Central memory CD8-positive, alpha-beta T cell (primary cell): ENCODE results near the gene BLM.
A peak's percentile ranks its signal among the peaks of the same experiment; 100 is the strongest.
"Not testable (repeated sequence)": the region's sequence is repeated elsewhere in the genome, so short reads cannot be mapped to it uniquely, and the experiment has no call there.

Experiments
- ATAC-seq: fragments of 150-1000 bp; cut with Tn5 transposase; replicated peaks from 2 replicates; pipeline ENCODE4 v1.10.0; 2022; ENCODE audit warnings: mild to moderate bottlenecking, moderate FRiP score, moderate number of reproducible peaks; ENCODE audit not compliant: poor library complexity, severe bottlenecking; ENCODE audit errors: extremely low read depth
- DNase-seq, 2 donors: peaks; one replicate each; pipeline ENCODE4 v3.0.0; 2021; ENCODE audit warnings: low spot score in 2 of 2
- H3K27ac Mint-ChIP-seq: one replicate; pipeline ENCODE4 v1.8.0; 2022; ENCODE audit warnings: low read depth, mild to moderate bottlenecking, moderate library complexity, mixed read lengths
- H3K27me3 Mint-ChIP-seq: one replicate; pipeline ENCODE4 v1.8.0; 2022; ENCODE audit warnings: mixed read lengths
- H3K36me3 Mint-ChIP-seq: one replicate; pipeline ENCODE4 v1.8.0; 2022; ENCODE audit warnings: mild to moderate bottlenecking, moderate library complexity, mixed read lengths; ENCODE audit not compliant: insufficient read depth
- H3K4me1 Mint-ChIP-seq: one replicate; pipeline ENCODE4 v1.8.0; 2022; ENCODE audit warnings: mixed read lengths
- H3K4me3 Mint-ChIP-seq: one replicate; pipeline ENCODE4 v1.8.0; 2022; ENCODE audit warnings: mild to moderate bottlenecking, moderate library complexity, mixed read lengths
- H3K9me3 Mint-ChIP-seq: one replicate; pipeline ENCODE4 v1.8.0; 2022; ENCODE audit warnings: mixed read lengths

BLM gene

DNA sequence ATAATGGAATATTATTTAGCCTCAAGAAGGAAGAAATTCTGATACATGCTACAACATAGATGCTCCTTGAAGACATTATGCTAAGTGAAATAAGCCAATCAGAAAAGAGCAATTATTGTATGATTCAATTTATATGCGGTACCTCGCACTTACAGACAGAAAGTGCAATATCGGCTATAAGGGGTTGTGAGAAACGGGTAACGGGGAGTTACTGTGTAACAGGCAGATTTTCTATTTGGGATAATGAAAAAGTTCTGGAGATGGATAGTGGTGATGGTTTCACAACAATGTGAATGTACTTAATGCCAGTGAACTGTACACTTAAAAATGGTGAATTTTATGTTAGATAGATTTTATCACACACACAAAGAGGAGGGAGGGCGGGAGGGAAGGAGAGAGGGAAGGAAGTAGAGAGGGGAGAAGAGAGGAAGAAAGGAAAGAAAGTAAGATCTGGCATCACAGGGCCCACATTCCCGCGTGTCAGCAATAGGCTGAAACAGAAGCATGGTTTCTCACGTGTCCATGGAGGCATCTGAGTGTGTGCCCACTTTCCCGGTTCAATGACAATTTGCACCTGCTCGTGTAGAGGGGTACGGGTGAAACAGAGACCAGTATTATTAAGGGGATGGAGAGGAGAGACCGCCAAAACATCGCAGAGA is 700 bp upstream of the BLM start:
- Mint-ChIP-seq H3K4me1 (peaks cover 25% of the 10 kb centered on the region), H3K27me3 (no peaks in the 10 kb centered on the region), H3K36me3 (peaks cover 13% of the 10 kb centered on the region), H3K4me3 (peak overlapping the region; percentile 89), H3K27ac (peak overlapping the region; percentile 74), H3K9me3 (no peaks in the 10 kb centered on the region)
- no peak for DNase-seq
- no peak for ATAC-seq

- Mint-ChIP-seq H3K27me3 (no peaks in the 10 kb centered on the region), H3K27ac (peak overlapping the region; percentile 74), H3K36me3 (peaks cover 11% of the 10 kb centered on the region), H3K4me3 (peak overlapping the region; percentile 89), H3K4me1 (peaks cover 25% of the 10 kb centered on the region), H3K9me3 (no peaks in the 10 kb centered on the region)
- ATAC-seq = no peak
- no peak for DNase-seq
These were observed 1.1 kb downstream of the BLM start for GRCh38 chr15:90718232-90718631.

- DNase-seq (no peak), ATAC-seq (no peak)
- peaks cover 11% of the 10 kb centered on the region for H3K36me3 Mint-ChIP-seq
- H3K4me1 Mint-ChIP-seq = peaks cover 25% of the 10 kb centered on the region
- H3K4me3 Mint-ChIP-seq = no peak overlapping the region
- no peak overlapping the region for H3K27ac Mint-ChIP-seq
- no peaks in the 10 kb centered on the region for H3K27me3 Mint-ChIP-seq
- H3K9me3 Mint-ChIP-seq = no peaks in the 10 kb centered on the region
These were observed 3.0 kb downstream of the BLM start for GRCh38 chr15:90720131-90720530.

GRCh38 chr15:90729261-90729660 is 12.1 kb downstream of the BLM start:
- no peaks in the 10 kb centered on the region for H3K4me1 Mint-ChIP-seq
- DNase-seq = no peak
- no peak overlapping the region for H3K4me3 Mint-ChIP-seq
- ATAC-seq = no peak
- no peak overlapping the region for H3K27ac Mint-ChIP-seq
- H3K36me3 Mint-ChIP-seq = peaks cover 3% of the 10 kb centered on the region
- H3K27me3 Mint-ChIP-seq = no peaks in the 10 kb centered on the region
- H3K9me3 Mint-ChIP-seq = no peaks in the 10 kb centered on the region

GRCh38 chr15:90730290-90730689 is 13.1 kb downstream of the BLM start:
- Mint-ChIP-seq H3K4me3 (no peak overlapping the region), H3K9me3 (no peaks in the 10 kb centered on the region), H3K27me3 (no peaks in the 10 kb centered on the region), H3K36me3 (peaks cover 3% of the 10 kb centered on the region), H3K4me1 (no peaks in the 10 kb centered on the region), H3K27ac (no peak overlapping the region)
- DNase-seq (no peak), ATAC-seq (no peak)

DNA sequence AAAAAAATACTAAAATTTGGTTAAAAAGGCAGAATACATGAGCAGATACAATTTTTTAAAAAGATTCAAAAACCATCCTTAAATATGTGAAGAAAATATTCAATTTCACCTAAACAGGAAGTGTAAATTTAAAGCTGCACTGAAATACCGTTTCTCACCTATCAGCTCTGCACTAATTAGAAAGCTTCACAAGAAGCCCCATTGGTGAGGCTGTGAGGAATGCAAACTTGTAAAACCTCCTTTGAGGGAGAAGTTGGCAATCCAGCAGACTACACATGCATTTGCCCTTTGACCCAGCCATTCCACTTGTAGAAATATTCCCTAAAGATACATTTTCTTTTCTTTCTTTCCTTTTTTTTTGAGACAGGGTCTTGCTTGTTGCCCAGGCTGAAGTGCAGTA is 18.8 kb downstream of the BLM start:
- Mint-ChIP-seq H3K9me3 (no peaks in the 10 kb centered on the region), H3K4me1 (no peaks in the 10 kb centered on the region), H3K36me3 (no peaks in the 10 kb centered on the region), H3K27ac (no peak overlapping the region), H3K4me3 (no peak overlapping the region), H3K27me3 (no peaks in the 10 kb centered on the region)
- DNase-seq (no peak), ATAC-seq (no peak)

DNA sequence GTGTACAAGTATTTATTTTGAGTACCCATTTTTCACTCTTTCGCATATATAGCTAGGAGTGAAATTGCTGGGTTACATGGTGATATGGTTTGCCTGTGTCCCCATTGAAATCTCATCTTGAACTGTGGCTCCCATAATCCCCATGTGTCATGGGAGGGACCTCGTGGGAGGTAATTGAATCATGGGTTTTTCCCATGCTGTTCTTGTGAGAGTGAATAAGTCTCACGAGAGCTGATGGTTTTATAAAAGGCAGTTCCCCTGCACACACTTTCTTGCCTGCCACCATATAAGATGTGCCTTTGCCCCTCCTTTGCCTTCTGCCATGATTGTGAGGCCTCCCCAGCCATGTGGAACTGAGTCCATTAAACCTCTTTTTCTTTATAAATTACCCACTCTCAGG is 23.4 kb downstream of the BLM start:
- not testable (repeated sequence) for H3K9me3 Mint-ChIP-seq, H3K4me1 Mint-ChIP-seq, ATAC-seq, H3K27me3 Mint-ChIP-seq, DNase-seq, H3K27ac Mint-ChIP-seq, H3K36me3 Mint-ChIP-seq, H3K4me3 Mint-ChIP-seq

- Mint-ChIP-seq H3K27me3 (no peaks in the 10 kb centered on the region), H3K27ac (no peak overlapping the region), H3K36me3 (no peaks in the 10 kb centered on the region), H3K9me3 (no peaks in the 10 kb centered on the region), H3K4me1 (no peaks in the 10 kb centered on the region), H3K4me3 (no peak overlapping the region)
- no peak for DNase-seq
- no peak for ATAC-seq
These were observed 24.9 kb downstream of the BLM start for GRCh38 chr15:90742087-90742486.

DNA sequence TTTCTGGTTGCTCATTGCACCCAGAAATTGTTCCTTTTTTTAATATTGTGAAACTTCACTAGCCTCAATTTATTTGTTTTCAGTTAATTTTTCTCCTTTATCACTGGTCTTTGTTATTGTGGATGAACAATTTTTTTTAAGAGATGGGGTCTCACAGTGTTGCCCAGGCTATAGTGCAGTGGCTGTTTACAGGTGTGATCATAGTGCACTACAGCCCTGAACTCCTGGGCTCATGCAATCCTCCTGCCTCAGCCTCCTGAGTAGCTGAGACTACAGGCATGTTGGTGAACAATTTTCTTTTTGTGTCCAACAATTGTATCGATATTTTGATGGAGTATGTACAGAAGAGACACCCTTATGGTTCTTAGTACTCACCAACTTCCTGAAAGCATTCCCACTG is 26.3 kb downstream of the BLM start:
- H3K4me1 Mint-ChIP-seq = no peaks in the 10 kb centered on the region
- DNase-seq (no peak), ATAC-seq (no peak)
- no peaks in the 10 kb centered on the region for H3K9me3 Mint-ChIP-seq
- peaks cover 2% of the 10 kb centered on the region for H3K36me3 Mint-ChIP-seq
- no peaks in the 10 kb centered on the region for H3K27me3 Mint-ChIP-seq
- H3K27ac Mint-ChIP-seq = no peak overlapping the region
- no peak overlapping the region for H3K4me3 Mint-ChIP-seq

- H3K4me3 Mint-ChIP-seq = no peak overlapping the region
- no peaks in the 10 kb centered on the region for H3K9me3 Mint-ChIP-seq
- no peak for ATAC-seq
- DNase-seq = no peak
- peaks cover 6% of the 10 kb centered on the region for H3K36me3 Mint-ChIP-seq
- no peaks in the 10 kb centered on the region for H3K27me3 Mint-ChIP-seq
- H3K27ac Mint-ChIP-seq = no peak overlapping the region
- no peaks in the 10 kb centered on the region for H3K4me1 Mint-ChIP-seq
These were observed 27.7 kb downstream of the BLM start for GRCh38 chr15:90744759-90745402.

DNA sequence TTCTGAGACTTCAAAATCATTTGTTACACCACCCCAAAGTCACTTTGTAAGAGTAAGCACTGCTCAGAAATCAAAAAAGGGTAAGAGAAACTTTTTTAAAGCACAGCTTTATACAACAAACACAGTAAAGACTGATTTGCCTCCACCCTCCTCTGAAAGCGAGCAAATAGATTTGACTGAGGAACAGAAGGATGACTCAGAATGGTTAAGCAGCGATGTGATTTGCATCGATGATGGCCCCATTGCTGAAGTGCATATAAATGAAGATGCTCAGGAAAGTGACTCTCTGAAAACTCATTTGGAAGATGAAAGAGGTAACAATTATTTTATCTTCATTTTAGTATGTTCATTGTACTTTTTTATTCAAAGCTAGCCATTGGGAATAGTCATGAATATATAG is 32.6 kb downstream of the BLM start:
- DNase-seq (no peak), ATAC-seq (no peak)
- H3K36me3 Mint-ChIP-seq = peaks cover 9% of the 10 kb centered on the region

GRCh38 chr15:90750186-90750585 is 33.0 kb downstream of the BLM start:
- DNase-seq (no peak), ATAC-seq (no peak)
- Mint-ChIP-seq H3K4me1 (no peaks in the 10 kb centered on the region), H3K9me3 (no peaks in the 10 kb centered on the region), H3K27me3 (no peaks in the 10 kb centered on the region), H3K36me3 (peaks cover 10% of the 10 kb centered on the region), H3K4me3 (no peak overlapping the region), H3K27ac (no peak overlapping the region)

More for the DNA sequence above, 32.6 kb downstream of the BLM start:
- H3K9me3 Mint-ChIP-seq = no peaks in the 10 kb centered on the region
- no peak overlapping the region for H3K27ac Mint-ChIP-seq
- no peaks in the 10 kb centered on the region for H3K4me1 Mint-ChIP-seq
- H3K4me3 Mint-ChIP-seq = no peak overlapping the region
- H3K27me3 Mint-ChIP-seq = no peaks in the 10 kb centered on the region

GRCh38 chr15:90751300-90751825 is 34.2 kb downstream of the BLM start:
- Mint-ChIP-seq H3K36me3 (peaks cover 14% of the 10 kb centered on the region), H3K4me3 (no peak overlapping the region), H3K27me3 (no peaks in the 10 kb centered on the region), H3K27ac (no peak overlapping the region), H3K4me1 (no peaks in the 10 kb centered on the region), H3K9me3 (no peaks in the 10 kb centered on the region)
- ATAC-seq (no peak), DNase-seq (no peak)
